ENCODE measurements around the gene IGF2BP1.
"Not testable (repeated sequence)": the region's sequence is repeated elsewhere in the genome, so short reads cannot be mapped to it uniquely, and the experiment has no call there.

IGF2BP1 gene

DNA sequence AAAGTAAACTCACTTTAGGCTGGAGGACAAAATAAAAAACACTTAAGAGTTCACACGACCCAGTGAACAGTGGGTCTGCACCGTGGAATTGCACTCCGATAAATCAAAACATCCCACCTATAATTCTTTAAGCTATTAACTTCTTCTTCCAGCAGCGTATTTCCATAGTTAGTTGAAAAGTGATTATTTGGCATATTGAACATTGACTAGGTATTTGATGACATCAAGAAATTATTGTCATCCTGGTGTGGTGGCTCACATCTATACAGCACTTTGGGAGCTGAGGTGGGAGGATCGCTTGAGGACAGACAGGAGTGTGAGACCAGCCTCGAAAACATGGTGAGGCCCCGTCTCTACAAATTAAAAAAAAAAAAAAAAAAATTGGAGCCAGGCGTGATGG, 23.4 kb downstream of the IGF2BP1 start:
- no peak for DNase-seq

DNA sequence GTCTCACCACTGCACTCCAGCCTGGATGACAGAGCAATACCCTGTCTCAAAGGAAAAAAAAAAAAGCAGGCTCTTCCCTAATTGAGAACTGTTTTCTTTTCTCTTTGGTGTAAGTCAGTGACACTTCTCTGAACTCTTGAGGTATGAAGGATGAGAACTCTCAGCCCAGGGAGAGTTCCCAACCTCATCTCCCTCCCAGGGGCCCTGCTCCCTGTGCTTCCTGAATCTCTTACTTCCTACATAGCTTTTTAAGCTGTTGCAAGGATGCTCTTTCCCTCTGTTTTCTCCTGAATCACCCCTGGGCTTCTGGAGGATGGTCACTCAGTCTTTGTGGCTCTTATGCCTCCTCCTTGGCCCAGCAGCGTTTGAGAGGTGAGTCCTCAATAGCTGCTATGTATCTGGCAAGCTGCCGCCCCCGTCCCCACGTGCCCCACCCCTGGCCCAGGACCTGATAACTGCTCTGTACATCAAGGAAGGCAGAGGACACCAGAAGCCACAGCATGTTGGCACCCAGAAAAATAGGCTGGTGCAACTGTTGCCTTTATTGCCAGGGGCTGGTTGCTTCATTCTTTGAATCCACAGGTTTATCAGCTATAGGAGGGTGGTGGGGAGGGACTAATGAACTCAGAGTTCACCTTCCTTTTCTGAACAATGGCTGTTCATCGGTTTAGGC, 24.0 kb downstream of the IGF2BP1 start:
- no peak for DNase-seq

DNA sequence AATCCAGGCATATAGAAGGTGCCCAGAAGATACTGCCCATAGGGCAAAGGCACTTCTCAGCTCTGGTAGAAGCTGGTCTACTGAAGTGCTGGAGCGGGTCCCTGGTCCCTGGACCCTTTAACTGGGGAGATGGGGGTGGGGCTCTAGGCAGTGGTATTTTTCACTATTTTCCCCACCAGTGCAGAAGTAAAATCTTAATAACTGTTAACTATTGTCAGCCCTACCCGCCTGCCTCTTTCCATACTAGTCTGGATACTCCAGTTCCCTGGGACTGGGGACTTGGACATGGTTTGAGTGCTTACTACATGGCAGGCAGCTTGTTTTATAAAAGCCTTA, 24.6 kb downstream of the IGF2BP1 start:
- no peak for DNase-seq

DNA sequence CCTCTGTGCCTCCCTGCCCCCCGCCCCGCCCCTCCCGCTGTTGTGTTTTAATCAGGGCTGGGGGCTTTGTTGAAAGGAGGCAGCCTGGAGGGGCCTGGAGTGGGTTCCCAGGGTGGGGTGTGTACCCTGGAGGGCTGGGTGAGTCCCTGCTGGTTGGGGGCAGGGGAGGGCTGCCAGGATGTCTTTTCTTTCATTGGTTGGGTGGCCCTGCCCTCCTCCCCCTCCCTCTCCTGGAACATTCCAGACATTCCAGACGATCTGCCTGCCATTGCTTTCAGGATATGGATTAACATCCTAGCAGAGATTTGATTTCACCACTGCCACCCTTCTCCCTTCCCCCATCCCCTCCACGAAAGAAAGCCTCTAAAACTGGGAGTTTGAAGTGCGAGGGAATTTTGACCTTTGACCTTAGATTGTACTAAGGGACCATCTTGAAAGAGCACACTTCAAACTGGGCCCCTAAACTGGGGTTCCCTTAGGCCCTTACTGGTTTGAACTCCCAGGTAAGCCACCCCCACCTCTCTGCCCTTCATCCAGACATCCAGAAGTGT, 25.3 kb downstream of the IGF2BP1 start:
- DNase-seq: no peak

DNA sequence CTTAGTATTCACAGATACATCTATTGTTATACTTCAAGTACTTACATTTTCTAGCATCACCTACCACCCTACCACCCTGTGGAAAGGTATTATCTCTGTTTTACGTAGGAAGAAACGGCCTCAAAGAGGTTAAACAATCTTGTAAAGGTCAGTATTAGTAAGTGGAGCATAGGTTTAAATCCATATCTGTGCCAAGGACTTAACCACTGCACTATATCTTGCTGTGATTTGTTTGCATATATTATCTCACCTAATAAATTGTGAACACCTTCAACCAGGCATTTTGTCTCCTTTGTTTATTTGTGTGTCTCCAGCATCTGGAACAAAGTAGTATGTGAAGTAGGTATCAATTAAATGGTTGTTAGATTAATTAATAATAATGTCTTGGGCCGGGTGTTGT, 27.3 kb downstream of the IGF2BP1 start:
- no peak for DNase-seq

DNA sequence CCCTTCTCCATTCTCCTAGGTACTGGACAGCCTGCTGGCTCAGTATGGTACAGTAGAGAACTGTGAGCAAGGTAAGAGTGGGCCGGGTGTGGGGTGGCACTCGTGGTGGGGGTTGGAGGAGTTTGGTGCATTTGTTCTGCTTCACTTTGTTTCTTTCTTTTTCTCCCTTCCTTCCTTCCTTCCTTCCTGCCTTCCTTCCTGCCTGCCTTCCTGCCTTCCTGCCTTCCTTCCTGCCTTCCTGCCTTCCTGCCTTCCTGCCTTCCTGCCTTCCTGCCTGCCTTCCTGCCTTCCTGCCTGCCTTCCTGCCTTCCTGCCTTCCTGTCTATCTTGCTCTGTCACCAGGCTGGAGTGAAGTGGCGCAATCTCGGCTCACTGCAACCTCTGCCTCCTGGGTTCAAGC, 29.3 kb downstream of the IGF2BP1 start:
- DNase-seq: not testable (repeated sequence)

DNA sequence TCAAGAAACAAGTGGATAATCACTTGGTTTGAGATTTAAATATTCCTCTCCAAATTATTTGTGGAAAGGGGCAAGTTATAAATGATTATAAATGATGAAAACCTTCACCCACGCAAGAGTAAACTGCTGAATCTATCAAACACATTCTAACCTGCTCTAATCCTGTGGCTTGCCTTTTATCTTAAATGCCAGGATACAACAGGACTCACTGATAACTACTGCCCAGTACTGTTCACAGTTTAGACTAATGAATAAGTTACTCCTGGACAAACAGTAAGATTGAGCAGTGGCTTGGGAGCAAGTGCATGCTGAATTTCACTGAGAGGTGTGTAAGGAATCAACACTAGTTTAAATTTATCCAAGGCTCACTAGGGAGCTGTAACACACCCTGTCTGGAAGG, 31.1 kb downstream of the IGF2BP1 start:
- DNase-seq: no peak

DNA sequence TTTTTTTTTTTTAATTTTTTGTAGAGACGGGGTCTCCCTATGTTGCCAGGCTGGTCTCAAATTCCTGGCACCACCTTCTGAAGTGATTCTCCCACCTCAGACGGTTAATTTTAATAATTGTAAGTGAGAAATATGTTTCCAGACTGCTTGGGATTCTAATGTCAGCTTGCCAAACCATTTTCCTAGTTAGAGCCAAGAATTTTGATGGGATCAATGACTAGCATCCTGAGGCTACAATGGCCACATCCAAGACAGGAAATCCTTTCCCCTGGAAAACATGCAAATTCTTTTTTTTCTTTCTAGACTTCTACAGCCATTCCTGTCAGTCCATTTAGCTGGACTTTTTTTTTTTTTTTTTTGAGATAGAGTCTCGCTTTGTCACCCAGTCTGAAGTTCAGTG, 32.6 kb downstream of the IGF2BP1 start:
- no peak for DNase-seq

DNA sequence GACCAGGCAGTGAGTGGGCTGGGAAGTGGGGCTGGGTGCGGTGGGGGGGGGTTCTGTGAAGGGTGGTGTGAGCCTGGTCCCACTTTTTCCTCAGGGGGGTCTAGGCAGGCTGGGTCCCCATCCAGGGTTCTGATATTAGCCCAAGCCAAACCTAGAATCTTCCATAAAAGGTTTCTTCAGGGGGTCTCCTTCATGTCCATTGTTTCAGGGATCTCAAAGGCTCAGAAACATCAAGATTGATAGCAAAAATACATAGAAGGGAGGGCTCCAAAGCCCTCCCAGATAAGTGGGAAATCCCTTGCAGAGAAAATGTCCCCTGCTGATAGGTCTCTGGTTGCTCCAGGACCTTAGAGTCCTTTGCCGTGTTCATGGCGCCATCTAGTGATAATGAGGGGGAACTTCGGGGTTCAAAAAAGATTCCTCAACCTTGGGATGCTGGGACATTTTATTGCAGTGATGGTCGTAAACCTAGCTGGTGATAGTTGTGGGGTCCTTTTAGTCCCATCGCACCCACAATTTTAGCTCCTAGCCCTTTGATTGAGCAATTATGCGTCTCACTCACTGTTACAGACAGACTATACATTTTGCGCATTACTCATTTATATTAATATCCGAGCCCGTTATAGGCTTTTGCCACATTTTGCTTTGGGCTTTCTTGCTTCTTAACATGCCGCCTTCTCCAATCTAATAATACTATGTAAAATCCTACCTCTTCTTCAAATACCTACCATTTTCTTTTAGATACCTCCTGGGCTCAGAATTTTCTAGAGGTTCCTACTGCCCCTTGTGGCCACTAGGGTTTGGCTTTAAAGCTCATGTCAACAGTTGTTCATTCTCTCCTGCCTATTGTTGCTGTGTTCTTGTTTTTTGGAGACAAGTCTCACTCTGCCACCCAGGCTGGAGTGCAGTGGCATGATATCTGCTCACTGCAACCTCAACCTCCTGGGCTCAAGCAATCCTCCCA, 35.1 kb downstream of the IGF2BP1 start:
- DNase-seq: peak; percentile 64

DNA sequence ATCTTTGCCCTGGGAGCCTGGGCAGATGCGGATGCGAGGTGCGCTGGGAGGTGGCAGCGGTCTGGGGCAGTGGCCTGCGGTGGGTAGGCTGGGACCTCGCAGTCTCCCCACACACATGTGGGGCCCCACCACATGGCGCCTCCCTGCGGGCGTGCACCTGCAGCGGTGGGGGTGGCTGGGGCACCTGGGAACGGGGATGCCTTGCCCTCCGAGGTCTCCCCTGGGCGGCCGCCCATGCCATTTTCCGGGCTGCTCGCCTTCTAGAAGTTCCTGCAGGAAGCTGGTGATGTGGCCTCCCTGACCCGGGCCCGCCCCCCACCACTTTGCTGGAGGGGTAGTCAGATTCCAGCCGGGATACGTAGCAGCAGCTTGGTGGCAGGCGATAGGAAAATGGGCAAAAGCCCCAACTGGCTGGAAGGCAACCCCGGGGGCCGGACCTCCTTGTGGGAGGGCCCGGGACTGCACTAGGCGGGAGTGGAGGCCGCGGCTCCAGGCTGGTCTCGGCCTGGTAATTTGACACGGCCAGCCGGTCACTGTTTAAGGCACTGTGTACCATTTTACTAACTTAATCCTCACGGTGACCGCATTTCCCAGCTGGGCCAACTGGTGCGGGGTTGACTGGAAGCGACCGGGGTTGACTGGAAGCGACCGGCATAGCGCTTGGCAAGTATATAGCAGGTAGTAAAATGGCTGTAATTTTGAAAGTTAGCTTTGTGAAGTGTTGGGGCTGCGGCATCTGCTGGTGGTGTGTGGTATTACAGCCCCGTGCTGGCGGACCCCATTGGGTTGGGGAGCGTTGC, 38.5 kb downstream of the IGF2BP1 start:
- peak; percentile 67 for DNase-seq

DNA sequence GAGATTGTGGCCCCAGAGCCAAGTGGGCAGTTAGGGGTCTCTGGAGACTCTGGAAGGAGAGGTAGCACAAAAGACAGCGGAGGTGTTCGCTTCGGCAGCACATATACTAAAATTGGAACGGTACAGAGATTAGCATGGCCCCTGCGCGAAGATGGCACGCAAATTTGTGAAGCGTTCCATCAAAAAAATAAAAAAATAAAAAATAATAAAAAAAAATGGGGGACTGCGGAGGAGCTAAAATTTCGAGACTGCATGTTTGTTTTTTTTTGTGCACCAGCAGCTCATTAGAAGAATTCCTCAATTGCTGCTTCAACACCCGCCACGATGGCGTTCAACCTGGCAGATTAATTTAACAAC, 39.1 kb downstream of the IGF2BP1 start:
- DNase-seq: no peak

DNA sequence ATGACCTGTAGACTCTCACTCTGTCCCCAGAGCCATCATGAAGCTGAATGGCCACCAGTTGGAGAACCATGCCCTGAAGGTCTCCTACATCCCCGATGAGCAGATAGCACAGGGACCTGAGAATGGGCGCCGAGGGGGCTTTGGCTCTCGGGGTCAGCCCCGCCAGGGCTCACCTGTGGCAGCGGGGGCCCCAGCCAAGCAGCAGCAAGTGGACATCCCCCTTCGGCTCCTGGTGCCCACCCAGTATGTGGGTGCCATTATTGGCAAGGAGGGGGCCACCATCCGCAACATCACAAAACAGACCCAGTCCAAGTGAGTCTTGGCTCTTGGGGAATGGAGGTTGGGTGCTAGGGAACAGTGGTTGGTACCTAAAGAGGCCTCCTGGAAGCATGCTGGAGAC, 41.0 kb downstream of the IGF2BP1 start:
- no peak for DNase-seq

DNA sequence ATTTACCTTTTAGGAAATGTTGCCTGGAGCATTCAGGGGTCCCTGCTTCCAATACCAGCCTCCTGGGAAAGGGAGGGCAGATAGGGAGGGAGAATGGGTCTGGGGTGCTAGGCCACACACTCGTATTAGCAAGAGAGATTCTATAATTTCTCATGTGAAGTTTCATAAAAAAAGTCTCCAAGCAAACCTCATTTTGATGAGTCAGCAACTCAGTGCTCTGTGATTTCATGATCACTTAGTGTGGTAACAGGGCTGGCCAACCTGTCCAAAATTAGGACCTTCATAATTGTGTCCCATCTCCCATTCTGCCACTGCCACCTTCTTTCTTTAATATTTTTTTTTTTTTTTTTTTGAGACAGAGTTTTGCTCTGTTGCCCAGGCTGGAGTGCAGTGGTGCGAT, 41.4 kb downstream of the IGF2BP1 start:
- DNase-seq: no peak

DNA sequence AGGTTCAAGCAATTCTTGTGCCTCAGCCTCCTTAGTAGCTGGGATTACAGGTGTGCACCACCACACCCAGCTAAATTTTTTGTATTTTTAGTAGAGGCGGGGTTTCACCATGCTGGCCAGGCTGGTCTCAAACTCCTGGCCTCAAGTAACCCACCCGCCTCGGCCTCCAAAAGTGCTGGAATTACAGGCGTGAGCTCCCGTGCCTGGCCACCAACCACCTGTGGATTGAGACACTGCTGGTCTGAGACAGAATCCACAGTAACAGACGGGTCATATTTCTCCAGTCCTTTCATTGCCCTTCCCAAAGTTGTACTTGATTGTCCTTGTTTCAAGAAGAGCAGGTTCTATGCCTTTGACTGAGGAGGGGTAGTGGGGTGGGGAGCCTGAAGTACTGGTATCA, 42.3 kb downstream of the IGF2BP1 start:
- not testable (repeated sequence) for DNase-seq

DNA sequence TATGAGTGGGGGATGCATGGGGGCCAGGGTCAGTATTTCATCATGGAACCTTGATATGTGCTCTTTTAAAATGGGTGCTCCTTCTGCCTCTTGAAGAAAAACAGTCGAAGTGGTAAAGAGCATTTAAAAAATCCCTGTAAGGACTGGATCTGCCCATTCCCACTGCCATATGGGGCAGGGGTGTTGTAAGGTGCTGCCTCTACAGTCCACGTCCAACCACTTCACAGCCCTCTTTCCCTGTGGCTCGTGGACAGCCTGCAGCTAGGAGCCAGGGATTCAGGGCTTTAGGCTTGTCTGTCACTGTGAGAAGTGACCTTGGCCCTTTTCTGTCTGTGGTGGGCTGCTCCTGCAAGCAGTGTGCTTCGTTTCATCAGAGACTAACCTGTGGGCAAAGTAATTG, 44.3 kb downstream of the IGF2BP1 start:
- no peak for DNase-seq

DNA sequence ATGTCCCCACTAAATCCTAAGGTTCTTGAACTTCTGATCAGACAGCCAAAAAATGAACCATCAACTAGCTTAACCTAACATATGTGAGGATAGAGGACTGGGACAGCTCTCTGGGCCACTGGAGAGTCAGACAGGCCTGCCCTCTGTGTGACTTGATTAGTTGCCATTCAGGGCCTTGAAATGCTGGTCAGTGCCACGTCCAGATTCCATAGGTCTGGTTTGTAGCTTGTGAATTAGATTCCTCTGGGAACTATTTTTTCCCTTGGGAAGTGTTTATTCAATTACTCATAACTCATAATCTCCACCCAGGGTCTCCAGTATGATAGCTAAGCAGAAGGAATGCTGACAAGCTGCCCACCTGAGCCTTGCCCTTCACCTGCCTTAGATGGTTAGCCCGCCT, 48.2 kb downstream of the IGF2BP1 start:
- no peak for DNase-seq

DNA sequence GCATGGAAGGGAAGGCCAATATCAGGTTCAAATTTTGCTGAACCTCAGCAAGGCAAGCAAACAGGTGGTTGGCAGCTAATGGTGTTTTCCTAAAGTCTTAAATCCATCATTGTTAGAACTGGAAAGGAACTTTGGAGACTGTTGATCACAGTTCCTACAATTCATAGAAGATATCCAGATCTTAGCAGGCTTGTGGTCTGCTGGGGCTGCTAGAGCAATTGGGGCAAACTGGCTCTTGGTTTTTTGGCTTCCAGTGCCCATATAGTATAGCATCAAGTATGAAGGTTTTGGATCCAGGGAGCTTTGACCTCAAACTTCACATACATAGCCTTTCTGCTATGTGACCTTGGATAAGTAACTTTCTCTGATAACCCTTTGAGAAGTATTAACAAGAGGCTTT, 49.7 kb downstream of the IGF2BP1 start:
- DNase-seq: no peak

DNA sequence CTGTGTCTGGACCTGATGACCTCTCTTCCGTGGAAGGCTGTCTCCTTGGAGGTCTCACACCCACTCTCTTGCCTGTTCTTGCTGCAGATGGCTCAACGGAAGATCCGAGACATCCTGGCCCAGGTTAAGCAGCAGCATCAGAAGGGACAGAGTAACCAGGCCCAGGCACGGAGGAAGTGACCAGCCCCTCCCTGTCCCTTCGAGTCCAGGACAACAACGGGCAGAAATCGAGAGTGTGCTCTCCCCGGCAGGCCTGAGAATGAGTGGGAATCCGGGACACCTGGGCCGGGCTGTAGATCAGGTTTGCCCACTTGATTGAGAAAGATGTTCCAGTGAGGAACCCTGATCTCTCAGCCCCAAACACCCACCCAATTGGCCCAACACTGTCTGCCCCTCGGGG, 52.1 kb downstream of the IGF2BP1 start:
- DNase-seq: no peak

DNA sequence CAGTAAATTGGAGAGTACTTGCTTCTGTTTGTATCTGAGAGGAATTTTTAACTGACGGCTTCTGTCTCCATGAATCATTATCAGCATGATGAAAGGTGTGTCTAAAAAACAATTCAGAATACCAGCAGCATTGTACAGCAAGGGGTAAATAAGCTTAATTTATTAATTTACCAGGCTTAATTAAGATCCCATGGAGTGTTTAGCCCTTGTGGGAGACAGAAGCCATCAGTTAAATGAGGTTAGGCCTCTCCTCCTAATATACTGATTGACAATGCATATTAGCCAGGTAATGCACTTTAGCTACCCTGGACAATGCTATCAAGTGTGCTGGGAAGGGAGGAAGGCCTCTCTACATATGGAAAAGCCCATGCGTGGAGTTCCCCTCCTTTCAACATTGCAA, 53.4 kb downstream of the IGF2BP1 start:
- no peak for DNase-seq

DNA sequence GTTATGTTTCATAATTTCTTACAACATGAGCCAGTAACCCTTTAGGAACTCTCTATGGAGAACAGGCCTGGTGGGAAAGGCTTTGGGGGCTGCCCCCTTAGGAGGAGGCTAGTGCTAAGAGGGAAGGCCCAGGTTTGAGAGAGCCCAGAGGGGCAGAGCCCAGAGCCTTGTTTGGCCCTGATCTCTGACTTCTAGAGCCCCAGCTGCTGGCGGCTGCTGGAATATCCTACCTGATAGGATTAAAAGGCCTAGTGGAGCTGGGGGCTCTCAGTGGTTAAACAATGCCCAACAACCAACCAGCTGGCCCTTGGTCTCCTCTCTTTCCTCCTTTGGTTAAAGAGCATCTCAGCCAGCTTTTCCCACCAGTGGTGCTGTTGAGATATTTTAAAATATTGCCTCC, 54.1 kb downstream of the IGF2BP1 start:
- DNase-seq: no peak

DNA sequence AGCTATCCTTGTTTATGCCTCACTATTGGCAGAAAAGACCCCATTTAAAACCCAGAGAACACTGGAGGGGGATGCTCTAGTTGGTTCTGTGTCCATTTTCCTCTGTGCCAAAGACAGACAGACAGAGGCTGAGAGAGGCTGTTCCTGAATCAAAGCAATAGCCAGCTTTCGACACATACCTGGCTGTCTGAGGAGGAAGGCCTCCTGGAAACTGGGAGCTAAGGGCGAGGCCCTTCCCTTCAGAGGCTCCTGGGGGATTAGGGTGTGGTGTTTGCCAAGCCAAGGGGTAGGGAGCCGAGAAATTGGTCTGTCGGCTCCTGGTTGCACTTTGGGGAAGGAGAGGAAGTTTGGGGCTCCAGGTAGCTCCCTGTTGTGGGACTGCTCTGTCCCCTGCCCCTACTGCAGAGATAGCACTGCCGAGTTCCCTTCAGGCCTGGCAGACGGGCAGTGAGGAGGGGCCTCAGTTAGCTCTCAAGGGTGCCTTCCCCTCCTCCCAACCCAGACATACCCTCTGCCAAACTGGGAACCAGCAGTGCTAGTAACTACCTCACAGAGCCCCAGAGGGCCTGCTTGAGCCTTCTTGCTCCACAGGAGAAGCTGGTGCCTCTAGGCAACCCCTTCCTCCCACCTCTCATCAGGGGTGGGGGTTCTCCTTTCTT, 56.1 kb downstream of the IGF2BP1 start:
- DNase-seq: no peak

DNA sequence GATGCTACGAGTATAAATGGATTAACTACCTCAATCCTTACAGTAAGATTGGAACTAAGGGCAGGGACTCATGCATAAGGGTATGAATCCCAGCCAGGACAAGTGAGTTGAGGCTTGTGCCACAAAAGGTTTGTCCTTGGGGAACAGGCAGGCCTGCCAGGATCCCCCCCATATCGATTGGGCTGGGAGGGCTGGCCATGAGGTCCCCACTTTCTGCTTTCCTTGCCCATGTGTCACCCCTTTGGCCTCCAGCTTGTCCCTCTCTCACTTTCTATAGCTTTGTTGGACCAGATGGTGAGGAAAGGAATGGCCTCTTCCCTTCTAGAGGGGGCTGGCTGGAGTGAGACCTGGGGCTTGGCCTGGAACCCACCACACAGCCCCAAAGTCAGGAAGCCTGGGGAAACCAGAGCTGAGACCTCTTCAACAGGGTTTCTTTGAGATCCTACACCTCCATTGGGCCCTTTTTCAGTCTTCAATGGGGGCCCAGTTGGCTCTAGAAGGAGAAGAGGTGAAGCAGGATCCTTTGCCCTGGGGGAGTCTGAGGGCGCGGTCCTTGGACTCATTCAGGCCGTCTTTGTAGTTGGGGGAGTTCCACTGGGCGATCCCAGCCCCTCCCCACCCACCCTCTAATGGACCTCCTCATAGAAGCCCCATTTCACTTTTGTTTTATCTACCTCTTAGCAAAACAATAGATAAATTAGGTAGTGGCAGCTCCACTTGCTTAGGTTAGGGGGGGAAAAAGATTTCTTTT, 57.3 kb downstream of the IGF2BP1 start:
- no peak for DNase-seq

Data from NCI-H2227 treated with DMSO at 0.1 percent for 48 hours (cell line).